Measurements from ENCODE around the gene PDCD2.

GRCh38 chr6:170583756-170584180 lies 669 bp downstream of the PDCD2 start:
- TF ChIP-seq SUZ12 (IDR thresholded peaks at IDR 0.05; ENCODE audit: extremely low read depth, insufficient read depth, insufficient read length) (no peak), ZNF274 (IDR thresholded peaks at IDR 0.05; ENCODE audit: low read depth, low read length) (no peak), YY1 (IDR thresholded peaks at IDR 0.05; ENCODE audit: insufficient read depth, insufficient read length) (no peak)
